Loucy (cell line): ENCODE results near the gene TANGO6.

Experiments
- CTCF ChIP-seq: fragments of 200-600 bp; sonication (generic); conservative IDR thresholded peaks from 2 replicates; pipeline ENCODE4 v1.5.1; 2014; ENCODE audit warnings: mild to moderate bottlenecking, antibody characterized with exemption, low read length
- EZH2phosphoT487 ChIP-seq: fragments of 200-600 bp; IDR thresholded peaks from 2 replicates; pipeline ENCODE4 v1.6.1; 2018; ENCODE audit warnings: antibody characterized with exemption, mild to moderate bottlenecking, moderate library complexity, borderline replicate concordance

GRCh38 chr16:69029121-69029520 lies 185.8 kb downstream of the TANGO6 start:
- no peak for TF ChIP-seq CTCF
- TF ChIP-seq EZH2phosphoT487 = no peak
